Epithelial cell of proximal tubule (primary cell): Measurements from ENCODE around the gene POLR3A. TPM values are rescaled to one million over a fixed set of nuclear protein-coding genes. Genes with fewer than 3 reads are reported as not detected.

Source experiments
- DNase-seq: peaks from one replicate; pipeline ENCODE4 v3.0.0-alpha.2; 2011; ENCODE audit warnings: low read depth
- H3K4me3 ChIP-seq: 2 replicates; pipeline ENCODE4 v1.5.1; 2011; ENCODE audit warnings: low read depth, mild to moderate bottlenecking, low read length
- total RNA-seq: library from RNA; depleted of rRNA; stranded (reverse); fragments of >200 nt; gene quantifications from 2 replicates; pipeline ENCODE4 v1.2.3, GENCODE V29; 2015
- TF ChIP-seq, protein P1 (sequence below): conservative IDR thresholded peaks from 2 replicates; pipeline ENCODE4 v1.5.1; 2012; ENCODE audit warnings: low read depth, mild to moderate bottlenecking, low read length

Gene POLR3A
- total RNA-seq, 1 donor from 2014 or later = 14.0 TPM

DNA sequence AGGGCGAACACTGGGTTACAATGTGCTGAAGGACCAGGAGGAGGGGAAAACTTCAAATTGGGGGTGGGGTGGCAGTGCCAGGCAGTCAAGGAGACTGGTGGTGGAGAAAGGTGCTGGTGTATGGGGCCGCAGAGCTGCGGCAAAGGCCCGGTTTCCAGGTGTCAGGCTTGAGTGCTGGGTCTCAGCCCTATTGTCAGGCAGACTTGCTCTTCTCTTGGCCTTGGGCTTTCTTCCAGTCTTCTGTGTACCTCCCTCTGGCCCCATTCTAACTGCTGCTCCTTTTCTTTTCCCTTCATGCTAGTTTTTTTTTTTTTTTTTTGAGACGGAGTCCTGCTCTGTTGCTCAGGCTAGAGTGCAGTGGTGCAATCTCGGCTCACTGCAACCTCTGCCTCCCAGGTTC is 51.0 kb downstream of the POLR3A start:
- no peak overlapping the region for H3K4me3 ChIP-seq
- TF ChIP-seq, protein P1, sequence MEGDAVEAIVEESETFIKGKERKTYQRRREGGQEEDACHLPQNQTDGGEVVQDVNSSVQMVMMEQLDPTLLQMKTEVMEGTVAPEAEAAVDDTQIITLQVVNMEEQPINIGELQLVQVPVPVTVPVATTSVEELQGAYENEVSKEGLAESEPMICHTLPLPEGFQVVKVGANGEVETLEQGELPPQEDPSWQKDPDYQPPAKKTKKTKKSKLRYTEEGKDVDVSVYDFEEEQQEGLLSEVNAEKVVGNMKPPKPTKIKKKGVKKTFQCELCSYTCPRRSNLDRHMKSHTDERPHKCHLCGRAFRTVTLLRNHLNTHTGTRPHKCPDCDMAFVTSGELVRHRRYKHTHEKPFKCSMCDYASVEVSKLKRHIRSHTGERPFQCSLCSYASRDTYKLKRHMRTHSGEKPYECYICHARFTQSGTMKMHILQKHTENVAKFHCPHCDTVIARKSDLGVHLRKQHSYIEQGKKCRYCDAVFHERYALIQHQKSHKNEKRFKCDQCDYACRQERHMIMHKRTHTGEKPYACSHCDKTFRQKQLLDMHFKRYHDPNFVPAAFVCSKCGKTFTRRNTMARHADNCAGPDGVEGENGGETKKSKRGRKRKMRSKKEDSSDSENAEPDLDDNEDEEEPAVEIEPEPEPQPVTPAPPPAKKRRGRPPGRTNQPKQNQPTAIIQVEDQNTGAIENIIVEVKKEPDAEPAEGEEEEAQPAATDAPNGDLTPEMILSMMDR = no peak
- no peak for DNase-seq

DNA sequence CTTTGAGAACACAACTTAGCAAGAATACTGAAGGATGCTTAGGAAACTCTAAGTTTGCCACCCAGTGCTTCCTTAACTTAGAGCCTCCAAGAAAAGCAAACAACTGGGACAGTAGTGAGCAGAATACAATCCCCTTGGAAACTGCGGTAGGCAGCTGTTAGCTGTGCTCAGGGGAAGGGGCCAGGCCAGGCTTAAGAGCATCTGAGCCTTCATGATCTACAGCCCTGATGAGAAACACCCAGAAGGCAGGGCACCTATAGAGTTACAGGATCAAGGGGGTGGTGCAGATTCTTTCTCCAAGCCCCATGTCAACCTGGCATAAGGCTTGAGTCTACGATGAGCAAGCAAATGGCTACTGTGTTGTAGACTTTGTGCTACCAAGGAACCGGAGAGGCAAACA is 51.4 kb downstream of the POLR3A start:
- TF ChIP-seq, protein P1 = no peak
- no peak for DNase-seq
- H3K4me3 ChIP-seq = no peak overlapping the region

DNA sequence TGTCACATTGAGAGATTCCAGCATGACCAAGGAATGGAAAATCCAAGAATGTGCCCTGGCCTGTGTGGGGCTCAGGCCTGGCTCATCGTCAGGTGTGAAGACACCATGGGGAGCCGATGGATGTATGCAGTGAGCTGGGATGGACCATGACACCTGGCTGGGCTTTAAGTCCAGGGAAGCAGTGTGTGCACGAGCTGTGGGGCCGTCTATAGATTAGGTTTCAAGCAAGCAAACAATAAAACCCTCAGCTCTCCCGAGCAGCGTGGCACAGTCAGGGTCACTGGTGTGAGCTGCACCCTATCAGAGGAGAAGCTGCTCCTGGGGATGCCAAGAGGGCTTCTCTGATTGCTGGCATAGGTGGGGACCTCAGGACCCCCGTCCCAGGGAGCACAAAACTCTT is 52.3 kb downstream of the POLR3A start:
- no peak for DNase-seq
- no peak overlapping the region for H3K4me3 ChIP-seq
- TF ChIP-seq, protein P1 = no peak

DNA sequence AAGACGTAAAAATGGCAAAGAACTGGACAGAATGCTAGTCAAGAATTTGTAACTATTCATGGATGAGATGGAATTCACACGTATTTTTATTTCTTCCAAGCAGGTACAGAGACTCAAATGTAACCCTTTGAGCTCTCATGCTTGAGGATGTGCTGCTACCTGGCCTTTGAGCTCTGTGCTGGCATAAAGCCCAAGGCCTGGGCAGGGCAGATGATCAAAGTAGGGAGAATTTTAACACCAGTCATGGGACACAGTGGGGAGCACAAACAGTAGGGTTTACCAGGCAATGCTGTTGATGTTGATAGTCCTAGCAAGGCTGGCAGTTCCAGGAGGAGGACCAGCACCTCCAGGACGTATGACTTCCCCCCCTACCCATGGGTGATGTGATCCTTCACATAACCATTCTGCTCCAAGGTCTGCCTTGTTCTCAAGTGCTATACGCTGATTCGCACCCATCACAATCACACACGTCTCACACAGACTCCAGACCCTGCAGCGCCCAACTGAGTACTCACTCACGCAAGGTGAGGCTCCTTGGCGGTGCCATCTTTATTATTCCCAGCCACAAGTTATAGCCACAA is 54.1 kb downstream of the POLR3A start:
- TF ChIP-seq, protein P1 = no peak
- DNase-seq = no peak
- H3K4me3 ChIP-seq = no peak overlapping the region

DNA sequence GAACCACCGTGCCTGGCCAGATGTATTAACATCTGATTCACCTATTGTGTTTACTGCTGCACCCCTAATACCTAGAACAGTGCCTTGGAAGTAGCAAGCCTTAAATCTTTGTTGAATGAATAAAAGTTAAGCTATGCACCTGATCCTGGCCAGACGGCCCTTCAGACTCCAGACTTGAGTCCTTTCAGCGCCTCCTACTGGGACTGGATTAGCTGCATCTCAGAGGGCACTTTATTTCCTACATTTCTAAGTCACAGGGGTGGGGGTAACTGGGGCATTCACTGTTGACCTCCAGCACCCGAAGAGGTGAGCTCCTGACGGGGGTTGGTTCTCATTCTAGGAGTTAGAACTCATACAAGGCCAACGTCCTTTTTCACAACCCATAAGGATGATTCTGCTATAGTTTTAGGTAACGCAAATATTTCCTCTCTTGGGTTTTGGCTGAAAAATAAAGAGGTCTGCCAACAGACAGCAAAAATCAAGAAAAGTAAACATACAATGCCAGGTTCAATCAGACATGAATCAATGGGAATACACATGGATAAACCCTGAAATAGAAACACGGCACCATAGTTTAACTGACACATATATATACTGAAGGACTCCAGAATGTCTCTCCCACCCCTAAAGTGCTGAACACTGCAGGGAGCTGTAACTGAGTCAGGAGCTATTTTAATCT is 54.8 kb downstream of the POLR3A start:
- no peak overlapping the region for H3K4me3 ChIP-seq
- TF ChIP-seq, protein P1 = peak; percentile 72
- DNase-seq = no peak

DNA sequence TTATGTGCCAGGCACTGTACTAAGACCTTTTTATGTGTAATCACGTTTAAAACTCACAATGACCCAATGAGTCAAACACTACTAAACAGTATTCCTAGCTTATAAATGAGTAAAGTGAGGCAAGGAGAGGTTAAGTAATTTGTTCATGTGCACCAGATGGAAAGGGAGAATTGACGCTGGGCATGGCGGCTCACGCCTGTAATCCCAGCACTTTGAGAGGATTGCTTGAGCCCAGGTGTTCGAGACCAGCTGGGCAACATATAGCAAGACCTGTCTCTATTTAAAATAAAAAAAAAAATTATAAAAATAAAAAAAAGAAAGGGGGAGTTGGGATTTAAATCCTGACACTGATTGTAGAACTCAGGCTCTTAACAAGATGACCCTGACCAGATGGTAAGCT is 56.0 kb downstream of the POLR3A start:
- no peak for DNase-seq
- no peak overlapping the region for H3K4me3 ChIP-seq

DNA sequence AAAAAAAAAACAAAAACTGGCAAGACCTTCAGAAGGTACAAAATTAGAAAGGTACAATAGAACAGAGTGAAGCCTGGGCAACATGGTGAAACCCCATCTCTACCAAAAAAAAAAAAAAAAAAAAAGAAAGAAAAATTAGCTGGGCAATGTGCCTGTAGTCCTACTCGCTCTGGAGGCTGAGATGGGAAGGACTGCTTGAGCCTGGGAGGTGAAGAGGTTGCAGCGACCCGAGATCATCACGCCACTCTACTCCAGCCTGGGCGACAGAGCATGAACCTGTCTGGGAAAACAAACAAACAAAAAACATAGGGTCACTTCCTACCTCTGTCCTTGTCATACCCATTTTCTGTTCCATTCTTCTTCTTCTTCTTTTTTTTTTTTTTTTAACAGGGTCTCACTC is 57.2 kb downstream of the POLR3A start:
- H3K4me3 ChIP-seq = no peak overlapping the region
- TF ChIP-seq, protein P1 = no peak
- DNase-seq = no peak

More for the DNA sequence above, 56.0 kb downstream of the POLR3A start:
- TF ChIP-seq, protein P1 = no peak
